Astrocyte (in vitro differentiated cells and primary cell): ENCODE data around the gene ZNF772. TPM values are rescaled to one million over a fixed set of nuclear protein-coding genes. Genes with fewer than 3 reads are reported as not detected.
"Not testable (repeated sequence)": the region's sequence is repeated elsewhere in the genome, so short reads cannot be mapped to it uniquely, and the experiment has no call there.

Source experiments
- DNase-seq: peaks from one replicate; pipeline ENCODE4 v3.0.0-alpha.2; 2010; ENCODE audit warnings: low read depth
- FAIRE-seq: peaks from 2 replicates; lab custom pipeline; 2011; peaks lifted over from hg19 to GRCh38; lab: Jason Lieb, UNC
- H2AFZ ChIP-seq: 2 replicates; pipeline ENCODE4 v1.6.0; 2012; ENCODE audit warnings: low read depth, low read length, inconsistent platforms
- H3K27ac ChIP-seq: 2 replicates; pipeline ENCODE4 v1.5.1; 2011; ENCODE audit warnings: low read depth, low read length, inconsistent platforms
- H3K27me3 ChIP-seq: 2 replicates; pipeline ENCODE4 v1.6.0; 2011; ENCODE audit warnings: low read length, inconsistent platforms; ENCODE audit not compliant: insufficient read depth
- H3K36me3 ChIP-seq: 2 replicates; pipeline ENCODE4 v1.5.1; 2011; ENCODE audit warnings: low read length, inconsistent platforms; ENCODE audit not compliant: insufficient read depth
- H3K4me1 ChIP-seq: 2 replicates; pipeline ENCODE4 v1.5.1; 2011; ENCODE audit warnings: low read length, inconsistent platforms; ENCODE audit not compliant: insufficient read depth
- H3K4me2 ChIP-seq: 2 replicates; pipeline ENCODE4 v1.6.0; 2012; ENCODE audit warnings: low read length, inconsistent platforms
- H3K4me3 ChIP-seq: 2 replicates; pipeline ENCODE4 v1.5.1; 2011; ENCODE audit warnings: low read depth, mild to moderate bottlenecking, low read length, inconsistent platforms; ENCODE audit not compliant: insufficient read depth
- H3K79me2 ChIP-seq: 2 replicates; pipeline ENCODE4 v1.6.0; 2012; ENCODE audit warnings: mild to moderate bottlenecking, low read length, inconsistent platforms; ENCODE audit not compliant: insufficient read depth
- H3K9ac ChIP-seq: 2 replicates; pipeline ENCODE4 v1.6.0; 2012; ENCODE audit warnings: mild to moderate bottlenecking, low read length, inconsistent platforms
- H3K9me3 ChIP-seq: 2 replicates; pipeline ENCODE4 v1.5.1; 2012; ENCODE audit warnings: low read depth, mild to moderate bottlenecking, low read length, inconsistent platforms; ENCODE audit not compliant: insufficient read depth
- H4K20me1 ChIP-seq: 2 replicates; pipeline ENCODE4 v1.6.0; 2012; ENCODE audit warnings: low read length, inconsistent platforms; ENCODE audit not compliant: insufficient read depth
- H3K27ac Mint-ChIP-seq: one replicate; pipeline ENCODE4 v1.8.0; 2021; ENCODE audit warnings: mild to moderate bottlenecking, mixed read lengths; ENCODE audit not compliant: unreplicated experiment
- H3K27me3 Mint-ChIP-seq: one replicate; pipeline ENCODE4 v1.8.0; 2021; ENCODE audit warnings: low read depth, mixed read lengths; ENCODE audit not compliant: unreplicated experiment
- H3K36me3 Mint-ChIP-seq: one replicate; pipeline ENCODE4 v1.8.0; 2021; ENCODE audit warnings: low read depth, mixed read lengths; ENCODE audit not compliant: unreplicated experiment
- H3K4me1 Mint-ChIP-seq: one replicate; pipeline ENCODE4 v1.8.0; 2021; ENCODE audit warnings: low read depth, mixed read lengths; ENCODE audit not compliant: unreplicated experiment
- H3K4me3 Mint-ChIP-seq: one replicate; pipeline ENCODE4 v1.8.0; 2021; ENCODE audit warnings: mild to moderate bottlenecking, moderate library complexity, mixed read lengths; ENCODE audit not compliant: unreplicated experiment
- H3K9me3 Mint-ChIP-seq: one replicate; pipeline ENCODE4 v1.8.0; 2021; ENCODE audit warnings: mild to moderate bottlenecking, mixed read lengths; ENCODE audit not compliant: unreplicated experiment
- EZH2 ChIP-seq: IDR thresholded peaks from 2 replicates; pipeline ENCODE4 v1.6.1; 2012; ENCODE audit warnings: mild to moderate bottlenecking, low read length, inconsistent platforms; ENCODE audit not compliant: insufficient read depth
- total RNA-seq: library from RNA; stranded (reverse); gene quantifications from 2 replicates; pipeline ENCODE4 v1.2.1, GENCODE V29; 2021
- TF ChIP-seq, protein P1 (sequence below): IDR thresholded peaks from 2 replicates; pipeline ENCODE4 v1.5.1; 2011; ENCODE audit warnings: low read depth, mild to moderate bottlenecking, inconsistent platforms, low read length, moderate library complexity; ENCODE audit not compliant: insufficient read depth

The ZNF772 gene
- total RNA-seq, 1 donor from 2014 or later = 13.8 TPM

DNA sequence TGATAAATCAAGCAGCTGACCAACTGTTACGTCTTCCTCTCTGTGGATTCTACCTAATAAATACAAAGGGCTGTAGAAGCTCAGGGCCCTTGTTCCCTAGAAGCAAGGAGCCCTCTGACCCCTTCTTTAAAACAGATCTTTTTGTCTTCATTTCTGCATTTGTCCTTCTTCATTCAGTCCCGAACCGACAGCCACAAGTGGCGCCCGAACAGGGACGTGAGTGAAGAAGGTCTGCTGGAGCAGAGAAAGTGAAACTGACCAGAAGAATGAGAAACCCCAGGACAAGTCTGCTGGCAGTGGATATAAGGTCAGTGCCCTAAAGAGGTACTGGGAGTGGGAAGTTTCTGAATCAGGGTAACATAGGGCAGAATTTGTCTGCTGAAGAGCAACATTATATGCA lies 35.5 kb upstream of the ZNF772 start:
- Mint-ChIP-seq H3K9me3 (peaks cover 61% of the 10 kb centered on the region), H3K4me1 (no peaks in the 10 kb centered on the region), H3K36me3 (peaks cover 78% of the 10 kb centered on the region), H3K27ac (no peak overlapping the region), H3K4me3 (no peak overlapping the region), H3K27me3 (no peaks in the 10 kb centered on the region)
- no peak overlapping the region for H3K4me3 ChIP-seq
- no peak overlapping the region for H2AFZ ChIP-seq
- H3K4me1 ChIP-seq = no peaks in the 10 kb centered on the region
- TF ChIP-seq, protein P1, sequence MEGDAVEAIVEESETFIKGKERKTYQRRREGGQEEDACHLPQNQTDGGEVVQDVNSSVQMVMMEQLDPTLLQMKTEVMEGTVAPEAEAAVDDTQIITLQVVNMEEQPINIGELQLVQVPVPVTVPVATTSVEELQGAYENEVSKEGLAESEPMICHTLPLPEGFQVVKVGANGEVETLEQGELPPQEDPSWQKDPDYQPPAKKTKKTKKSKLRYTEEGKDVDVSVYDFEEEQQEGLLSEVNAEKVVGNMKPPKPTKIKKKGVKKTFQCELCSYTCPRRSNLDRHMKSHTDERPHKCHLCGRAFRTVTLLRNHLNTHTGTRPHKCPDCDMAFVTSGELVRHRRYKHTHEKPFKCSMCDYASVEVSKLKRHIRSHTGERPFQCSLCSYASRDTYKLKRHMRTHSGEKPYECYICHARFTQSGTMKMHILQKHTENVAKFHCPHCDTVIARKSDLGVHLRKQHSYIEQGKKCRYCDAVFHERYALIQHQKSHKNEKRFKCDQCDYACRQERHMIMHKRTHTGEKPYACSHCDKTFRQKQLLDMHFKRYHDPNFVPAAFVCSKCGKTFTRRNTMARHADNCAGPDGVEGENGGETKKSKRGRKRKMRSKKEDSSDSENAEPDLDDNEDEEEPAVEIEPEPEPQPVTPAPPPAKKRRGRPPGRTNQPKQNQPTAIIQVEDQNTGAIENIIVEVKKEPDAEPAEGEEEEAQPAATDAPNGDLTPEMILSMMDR = no peak
- no peak for TF ChIP-seq EZH2
- H4K20me1 ChIP-seq = no peaks in the 10 kb centered on the region
- peak; percentile 42 for DNase-seq
- H3K9ac ChIP-seq = no peak overlapping the region
- H3K27me3 ChIP-seq = no peaks in the 10 kb centered on the region
- H3K79me2 ChIP-seq = no peaks in the 10 kb centered on the region
- H3K4me2 ChIP-seq = no peak overlapping the region
- H3K36me3 ChIP-seq = no peaks in the 10 kb centered on the region
- H3K27ac ChIP-seq = no peak overlapping the region
- no peak for FAIRE-seq
- peaks cover 17% of the 10 kb centered on the region for H3K9me3 ChIP-seq

GRCh38 chr19:57511484-57511883 lies 34.1 kb upstream of the ZNF772 start:
- H3K36me3 ChIP-seq = peaks cover 10% of the 10 kb centered on the region
- no peak for FAIRE-seq

GRCh38 chr19:57506163-57506562 lies 28.8 kb upstream of the ZNF772 start:
- TF ChIP-seq EZH2 = no peak
- TF ChIP-seq, protein P1 = no peak
- Histone ChIP-seq H3K4me3 (no peak overlapping the region), H3K4me2 (no peak overlapping the region), H3K79me2 (peaks cover 29% of the 10 kb centered on the region), H3K4me1 (no peaks in the 10 kb centered on the region), H3K9ac (no peak overlapping the region), H4K20me1 (peaks cover 4% of the 10 kb centered on the region), H3K27ac (no peak overlapping the region), H2AFZ (no peak overlapping the region), H3K36me3 (peaks cover 26% of the 10 kb centered on the region), H3K9me3 (peaks cover 19% of the 10 kb centered on the region), H3K27me3 (no peaks in the 10 kb centered on the region)
- DNase-seq (no peak), FAIRE-seq (no peak)
- H3K4me3 Mint-ChIP-seq = no peak overlapping the region
- H3K27ac Mint-ChIP-seq = no peak overlapping the region
- peaks cover 2% of the 10 kb centered on the region for H3K4me1 Mint-ChIP-seq
- peaks cover 72% of the 10 kb centered on the region for H3K36me3 Mint-ChIP-seq
- no peaks in the 10 kb centered on the region for H3K27me3 Mint-ChIP-seq
- peaks cover 24% of the 10 kb centered on the region for H3K9me3 Mint-ChIP-seq

More at GRCh38 chr19:57511484-57511883, 34.1 kb upstream of the ZNF772 start:
- Mint-ChIP-seq H3K4me1 (no peaks in the 10 kb centered on the region), H3K9me3 (peaks cover 57% of the 10 kb centered on the region), H3K4me3 (no peak overlapping the region), H3K36me3 (peaks cover 81% of the 10 kb centered on the region), H3K27ac (no peak overlapping the region), H3K27me3 (no peaks in the 10 kb centered on the region)
- Histone ChIP-seq H2AFZ (no peak overlapping the region), H4K20me1 (no peaks in the 10 kb centered on the region), H3K27ac (no peak overlapping the region), H3K4me2 (no peak overlapping the region), H3K27me3 (no peaks in the 10 kb centered on the region), H3K4me3 (no peak overlapping the region), H3K79me2 (no peaks in the 10 kb centered on the region), H3K4me1 (no peaks in the 10 kb centered on the region), H3K9me3 (peaks cover 29% of the 10 kb centered on the region), H3K9ac (no peak overlapping the region)
- TF ChIP-seq, protein P1 = no peak
- no peak for TF ChIP-seq EZH2
- DNase-seq = no peak

DNA sequence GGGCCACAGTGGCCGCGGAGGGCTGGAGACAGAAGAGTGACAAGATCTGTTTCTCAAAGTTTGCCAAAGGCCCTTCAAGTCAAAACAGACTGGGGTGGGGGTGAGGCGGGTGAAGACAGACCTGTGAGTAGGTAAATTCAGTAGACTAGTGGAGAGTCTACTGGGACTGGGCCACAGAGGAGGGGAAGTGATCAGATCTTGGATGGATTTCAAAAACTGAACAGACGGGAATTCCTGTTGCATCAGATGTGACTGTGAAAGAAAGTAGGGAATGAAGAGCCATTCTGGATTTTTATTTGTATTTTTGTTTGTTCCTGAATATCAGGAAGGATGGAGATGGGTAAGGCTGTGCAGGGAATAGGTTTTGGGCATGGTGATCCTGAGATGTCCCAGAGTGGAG lies 23.0 kb upstream of the ZNF772 start:
- H3K36me3 Mint-ChIP-seq = peaks cover 30% of the 10 kb centered on the region
- Histone ChIP-seq H3K79me2 (peaks cover 36% of the 10 kb centered on the region), H3K4me3 (peak overlapping the region; percentile 51), H3K9ac (peak overlapping the region; percentile 46), H3K4me2 (peak overlapping the region; percentile 80), H3K9me3 (peaks cover 10% of the 10 kb centered on the region)
- not testable (repeated sequence) for H3K36me3 ChIP-seq, H3K4me1 ChIP-seq, H2AFZ ChIP-seq, H4K20me1 ChIP-seq, H3K4me1 Mint-ChIP-seq, H3K27me3 ChIP-seq, H3K27ac ChIP-seq, H3K27me3 Mint-ChIP-seq, FAIRE-seq
- peak overlapping the region; percentile 92 for H3K4me3 Mint-ChIP-seq
- peak overlapping the region; percentile 37 for H3K27ac Mint-ChIP-seq
- DNase-seq = peak; percentile 12
- peaks cover 18% of the 10 kb centered on the region for H3K9me3 Mint-ChIP-seq
